Stomach smooth muscle (tissue), 2 donors: ENCODE results near the gene NOS1AP.

ENCODE experiments used
- H3K27ac ChIP-seq: one replicate; pipeline ENCODE4 v1.7.0; 2013; ENCODE audit warnings: mild to moderate bottlenecking, low read length, inconsistent platforms
- H3K27me3 ChIP-seq, 2 donors: one replicate each; pipeline ENCODE4 v1.7.0; 2013; ENCODE audit warnings: low read length in 2 of 2; ENCODE audit not compliant: insufficient read depth in 2 of 2, control insufficient read depth in 1 of 2
- H3K36me3 ChIP-seq, 2 donors: one replicate each; pipeline ENCODE4 v1.7.0; 2013; ENCODE audit warnings: low read length in 2 of 2; ENCODE audit not compliant: control insufficient read depth in 2 of 2, insufficient read depth in 2 of 2
- H3K4me1 ChIP-seq: one replicate; pipeline ENCODE4 v1.7.0; 2013; ENCODE audit warnings: low read length; ENCODE audit not compliant: control insufficient read depth, insufficient read depth
- H3K4me3 ChIP-seq, 2 donors: one replicate each; pipeline ENCODE4 v1.7.0; 2013; ENCODE audit warnings: low read length in 2 of 2
- H3K9ac ChIP-seq, 2 donors: one replicate each; pipeline ENCODE4 v1.7.0; 2013; ENCODE audit warnings: low read length in 2 of 2, mild to moderate bottlenecking in 1 of 2
- H3K9me3 ChIP-seq, 2 donors: one replicate each; pipeline ENCODE4 v1.7.0; 2013; ENCODE audit warnings: low read length in 2 of 2; ENCODE audit not compliant: control insufficient read depth in 2 of 2
- donor health status: healthy.
- donor health status: Pancreatic carcinoma.

Gene NOS1AP

DNA sequence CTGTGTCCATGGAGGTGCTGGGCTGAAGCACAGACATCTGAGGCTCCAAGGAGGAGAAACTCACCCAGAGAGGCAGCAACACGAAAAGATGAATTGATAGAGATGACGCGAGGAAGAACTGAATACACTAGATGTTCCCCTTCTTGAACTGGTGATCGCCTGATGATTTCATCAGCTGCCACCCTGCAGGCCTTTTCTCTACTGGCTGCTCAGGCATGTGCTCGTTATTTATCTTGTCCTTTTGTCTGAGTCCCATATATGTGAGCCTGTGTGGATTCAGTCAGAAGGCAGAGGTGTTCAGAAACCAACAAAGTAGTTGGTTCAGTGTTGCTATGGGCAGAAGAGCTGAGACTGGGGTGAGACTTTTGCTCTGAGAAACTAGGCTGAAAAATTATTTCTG is 202.9 kb downstream of the NOS1AP start:
- H3K4me3 ChIP-seq: no peak overlapping the region
- H3K4me1 ChIP-seq: no peaks in the 10 kb centered on the region
- H3K27me3 ChIP-seq: no peaks in the 10 kb centered on the region
- H3K9me3 ChIP-seq: no peaks in the 10 kb centered on the region
- no peaks in the 10 kb centered on the region for H3K36me3 ChIP-seq
- H3K9ac ChIP-seq: no peak overlapping the region
- no peak overlapping the region for H3K27ac ChIP-seq

DNA sequence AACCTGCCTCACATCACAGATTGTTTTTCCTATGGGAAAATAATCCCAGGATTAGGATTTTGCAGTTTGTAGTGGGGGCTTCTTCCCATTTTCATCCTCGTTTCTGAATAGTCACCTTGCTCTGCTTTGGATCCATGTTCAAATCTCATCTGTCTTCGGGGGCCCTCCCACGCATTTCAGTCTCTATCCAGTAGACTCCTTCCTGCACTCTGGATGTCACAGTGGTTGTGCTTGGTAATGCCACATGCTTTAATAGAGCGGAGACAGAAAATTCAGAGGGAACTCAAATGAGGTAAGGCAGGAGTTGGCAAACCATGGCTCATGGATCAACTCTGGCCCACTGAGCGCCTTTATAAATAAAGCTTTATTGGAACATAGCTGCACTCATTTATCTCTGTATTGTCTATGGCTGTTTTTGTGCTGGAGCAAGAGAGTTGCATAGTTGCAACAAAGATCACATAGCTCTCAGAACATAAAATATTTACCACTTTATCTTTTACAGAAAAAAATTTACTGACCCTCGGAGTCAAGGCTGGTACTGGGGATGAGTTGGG is 206.2 kb downstream of the NOS1AP start:
- no peak overlapping the region for H3K9ac ChIP-seq
- no peaks in the 10 kb centered on the region for H3K36me3 ChIP-seq
- H3K27me3 ChIP-seq: no peaks in the 10 kb centered on the region
- H3K4me1 ChIP-seq: no peaks in the 10 kb centered on the region
- no peak overlapping the region for H3K4me3 ChIP-seq
- H3K27ac ChIP-seq: no peak overlapping the region
- H3K9me3 ChIP-seq: no peaks in the 10 kb centered on the region

GRCh38 chr1:162276493-162276892 is 207.0 kb downstream of the NOS1AP start:
- no peaks in the 10 kb centered on the region for H3K9me3 ChIP-seq
- no peaks in the 10 kb centered on the region for H3K27me3 ChIP-seq

DNA sequence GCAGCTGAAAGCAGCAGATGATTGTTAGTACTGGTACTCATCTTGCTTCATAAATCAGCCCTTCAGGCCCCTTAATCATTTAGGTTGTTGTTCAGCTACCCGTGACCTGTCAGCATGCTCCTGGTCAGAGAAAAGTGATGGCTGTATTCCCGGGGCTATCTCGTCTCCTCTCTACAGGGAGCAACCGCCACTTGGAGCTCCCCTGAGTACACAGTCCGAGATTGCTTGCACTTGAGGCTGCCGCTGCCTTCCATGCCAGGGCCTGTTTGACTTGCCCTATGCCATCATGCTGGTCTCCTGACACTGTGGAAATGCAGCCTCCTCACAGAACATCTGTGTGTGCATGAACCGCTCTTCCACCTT is 209.6 kb downstream of the NOS1AP start:
- peaks cover 4% of the 10 kb centered on the region for H3K4me1 ChIP-seq
- H3K36me3 ChIP-seq: no peaks in the 10 kb centered on the region
- no peak overlapping the region for H3K27ac ChIP-seq
- H3K4me3 ChIP-seq: no peak overlapping the region
- no peaks in the 10 kb centered on the region for H3K27me3 ChIP-seq
- no peaks in the 10 kb centered on the region for H3K9me3 ChIP-seq
- no peak overlapping the region for H3K9ac ChIP-seq

More at GRCh38 chr1:162276493-162276892, 207.0 kb downstream of the NOS1AP start:
- H3K9ac ChIP-seq: no peak overlapping the region
- no peak overlapping the region for H3K27ac ChIP-seq
- no peak overlapping the region for H3K4me3 ChIP-seq
- no peaks in the 10 kb centered on the region for H3K36me3 ChIP-seq
- H3K4me1 ChIP-seq: no peaks in the 10 kb centered on the region

DNA sequence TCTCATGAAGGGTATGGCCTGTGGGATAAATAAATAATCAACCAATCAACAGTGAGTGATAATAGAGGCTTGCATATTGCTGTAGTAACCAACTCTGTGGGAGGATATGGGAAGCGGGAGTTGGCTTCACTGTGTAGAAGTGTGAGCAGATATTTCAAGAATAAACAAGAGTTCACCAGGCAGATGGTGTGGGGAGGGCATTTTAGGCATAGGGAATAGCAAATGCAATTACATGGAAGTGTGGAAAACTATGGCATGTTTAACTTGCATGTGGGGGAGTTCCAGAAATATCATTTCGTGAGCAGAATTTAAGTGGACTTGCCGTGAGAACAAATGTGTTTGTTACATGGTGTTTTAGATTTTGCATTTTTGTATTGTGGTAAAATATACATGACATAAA is 211.9 kb downstream of the NOS1AP start:
- H3K27me3 ChIP-seq: no peaks in the 10 kb centered on the region
- H3K4me1 ChIP-seq: peaks cover 11% of the 10 kb centered on the region
- H3K27ac ChIP-seq: no peak overlapping the region
- H3K9me3 ChIP-seq: no peaks in the 10 kb centered on the region
- H3K4me3 ChIP-seq: no peak overlapping the region
- H3K9ac ChIP-seq: no peak overlapping the region
- no peaks in the 10 kb centered on the region for H3K36me3 ChIP-seq

DNA sequence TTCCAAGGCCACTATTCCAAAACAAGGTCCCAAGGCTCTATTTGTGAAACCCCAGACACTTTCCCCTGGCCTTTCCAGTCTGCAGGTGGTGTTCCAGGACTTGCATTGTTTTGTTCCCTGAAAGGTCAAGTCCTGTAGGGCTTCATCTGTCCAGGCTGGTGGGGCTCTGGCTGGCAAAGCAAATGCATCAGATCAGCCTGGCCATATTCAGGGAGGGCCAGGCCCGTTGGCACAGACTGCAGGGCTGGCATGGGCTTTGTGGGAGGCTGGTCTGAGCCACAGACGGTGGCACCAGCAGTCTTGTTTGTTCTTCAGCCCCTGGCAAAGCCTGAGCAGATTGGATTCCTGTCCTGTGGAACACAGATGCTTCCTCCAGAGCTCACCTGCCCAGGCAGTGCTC is 214.2 kb downstream of the NOS1AP start:
- no peak overlapping the region for H3K9ac ChIP-seq
- H3K36me3 ChIP-seq: no peaks in the 10 kb centered on the region
- no peak overlapping the region for H3K27ac ChIP-seq
- H3K4me1 ChIP-seq: peaks cover 11% of the 10 kb centered on the region
- no peak overlapping the region for H3K4me3 ChIP-seq
- no peaks in the 10 kb centered on the region for H3K9me3 ChIP-seq
- no peaks in the 10 kb centered on the region for H3K27me3 ChIP-seq

GRCh38 chr1:162284206-162284955 is 214.9 kb downstream of the NOS1AP start:
- Histone ChIP-seq H3K27me3 (no peaks in the 10 kb centered on the region), H3K4me1 (peaks cover 11% of the 10 kb centered on the region), H3K4me3 (no peak overlapping the region), H3K9me3 (no peaks in the 10 kb centered on the region), H3K9ac (no peak overlapping the region), H3K27ac (no peak overlapping the region), H3K36me3 (no peaks in the 10 kb centered on the region)

DNA sequence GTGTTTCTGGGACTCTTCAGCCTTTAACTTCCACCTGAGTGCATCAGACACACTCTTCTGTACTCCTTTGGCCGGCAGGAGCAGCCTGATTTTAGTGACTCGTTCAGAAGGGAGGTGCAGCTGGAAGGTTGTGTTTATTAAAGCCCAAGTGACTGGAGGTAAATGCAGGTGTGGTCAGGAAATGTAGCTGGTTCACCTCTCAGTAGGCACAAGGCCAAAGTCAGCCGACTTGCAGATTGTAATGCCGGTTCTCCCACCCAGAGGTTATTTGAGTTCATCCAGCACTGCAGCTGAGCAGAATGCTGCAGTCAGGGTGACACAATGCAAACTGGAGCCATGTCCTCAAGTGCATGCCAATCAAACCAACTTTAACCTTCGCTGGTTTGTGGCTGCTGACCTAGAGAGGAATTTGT is 215.7 kb downstream of the NOS1AP start:
- H3K4me3 ChIP-seq: no peak overlapping the region
- no peaks in the 10 kb centered on the region for H3K27me3 ChIP-seq
- no peak overlapping the region for H3K27ac ChIP-seq
- no peaks in the 10 kb centered on the region for H3K36me3 ChIP-seq
- H3K9me3 ChIP-seq: no peaks in the 10 kb centered on the region
- H3K9ac ChIP-seq: no peak overlapping the region
- peaks cover 11% of the 10 kb centered on the region for H3K4me1 ChIP-seq

DNA sequence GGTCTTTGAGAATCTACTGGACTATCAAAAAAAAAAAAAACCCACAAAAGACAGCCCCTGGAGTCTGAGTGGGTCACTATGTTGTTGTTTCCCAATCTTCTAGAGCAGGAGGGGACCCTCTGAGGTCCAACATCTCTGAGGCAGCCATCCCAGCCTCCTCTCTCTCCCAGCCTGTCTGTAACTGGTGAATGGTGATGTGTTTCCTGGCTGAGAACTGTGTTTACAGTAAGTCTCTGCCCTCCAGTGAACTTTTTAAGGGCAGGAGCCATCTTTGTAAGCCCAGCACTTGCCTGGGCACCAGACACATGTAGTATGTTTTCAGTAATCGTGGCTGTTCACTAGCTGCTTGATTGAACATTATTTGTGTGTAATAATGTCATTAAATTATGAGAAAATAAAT is 221.5 kb downstream of the NOS1AP start:
- Histone ChIP-seq H3K9ac (no peak overlapping the region), H3K36me3 (no peaks in the 10 kb centered on the region), H3K4me3 (no peak overlapping the region), H3K27ac (no peak overlapping the region), H3K9me3 (no peaks in the 10 kb centered on the region), H3K4me1 (peaks cover 2% of the 10 kb centered on the region), H3K27me3 (no peaks in the 10 kb centered on the region)

DNA sequence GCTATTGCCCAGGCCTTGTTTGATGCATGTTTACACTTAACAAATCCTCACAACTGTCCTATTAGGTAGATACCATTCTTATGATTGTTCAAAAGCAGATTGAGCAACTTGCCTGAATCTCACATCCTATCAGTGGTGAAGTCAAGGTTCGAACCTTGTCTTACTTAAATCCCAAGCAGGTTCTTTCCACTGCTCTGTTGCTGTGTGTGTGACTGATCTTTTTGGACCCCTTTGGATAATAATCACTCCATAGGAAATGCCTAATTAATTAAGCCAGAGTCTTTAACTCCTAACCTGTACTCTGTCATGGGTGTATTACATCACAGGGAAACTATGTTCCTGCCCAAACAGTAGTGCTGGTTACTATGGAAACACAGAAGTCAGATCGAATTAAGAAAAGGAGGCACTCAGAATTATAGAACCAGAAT is 222.9 kb downstream of the NOS1AP start:
- Histone ChIP-seq H3K9ac (no peak overlapping the region), H3K4me1 (peaks cover 2% of the 10 kb centered on the region), H3K36me3 (no peaks in the 10 kb centered on the region), H3K9me3 (no peaks in the 10 kb centered on the region), H3K4me3 (no peak overlapping the region), H3K27me3 (no peaks in the 10 kb centered on the region), H3K27ac (no peak overlapping the region)

DNA sequence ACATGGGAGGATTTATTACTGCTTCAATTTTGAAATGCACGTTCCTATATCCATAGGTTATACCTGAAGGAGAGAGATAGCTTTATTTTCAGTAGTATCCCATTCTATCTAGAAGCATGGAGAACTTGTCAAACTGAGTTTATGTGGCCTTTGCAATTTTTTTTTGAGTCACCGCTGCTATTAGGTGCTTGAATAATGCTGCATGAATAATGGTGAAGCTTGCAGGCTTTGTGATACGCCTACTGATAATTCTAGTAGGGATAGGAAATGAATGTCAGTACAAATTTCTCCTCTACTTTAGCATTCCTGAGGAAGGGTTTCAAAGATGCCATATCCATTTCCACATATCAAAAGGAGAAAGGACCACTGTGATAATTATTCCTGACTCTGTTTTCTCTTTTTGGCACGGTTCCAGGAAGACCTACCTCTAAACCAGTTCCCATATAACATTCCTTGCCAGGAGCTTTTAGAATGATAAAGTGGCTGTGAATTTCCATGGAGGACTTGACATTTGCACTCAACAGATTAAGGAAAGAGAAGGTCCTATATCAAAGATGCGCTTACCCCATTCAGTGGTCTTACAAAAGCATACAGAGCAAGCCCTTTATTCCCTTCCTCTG is 223.7 kb downstream of the NOS1AP start:
- no peaks in the 10 kb centered on the region for H3K36me3 ChIP-seq
- no peak overlapping the region for H3K9ac ChIP-seq
- H3K27me3 ChIP-seq: no peaks in the 10 kb centered on the region
- H3K4me1 ChIP-seq: peaks cover 2% of the 10 kb centered on the region
- no peak overlapping the region for H3K27ac ChIP-seq
- H3K9me3 ChIP-seq: no peaks in the 10 kb centered on the region
- no peak overlapping the region for H3K4me3 ChIP-seq
